Activated naive CD4-positive, alpha-beta T cell treated with anti-CD3 and anti-CD28 coated beads, Interleukin-2, amount 10 ng/mL, durations not matched to agents 7 days and 5 days (primary cell): Measurements from ENCODE around the gene NDUFV2.

Experiments used
- CTCF ChIA-PET: fragments of 350-600 bp; sonication (Branson Sonifier 250); formaldehyde crosslinking; loops from one replicate; lab custom pipeline; 2021; ENCODE audit warnings: antibody characterized with exemption; lab: Charles Lee
- DNase-seq: peaks from one replicate; pipeline ENCODE4 v3.0.0-alpha.2; 2020
- H3K27ac Mint-ChIP-seq: one replicate; pipeline ENCODE4 v1.8.0; 2021; ENCODE audit warnings: mild to moderate bottlenecking, moderate library complexity, mixed read lengths
- H3K27me3 Mint-ChIP-seq: one replicate; pipeline ENCODE4 v1.8.0; 2021; ENCODE audit warnings: mild to moderate bottlenecking, mixed read lengths
- H3K36me3 Mint-ChIP-seq: one replicate; pipeline ENCODE4 v1.8.0; 2021; ENCODE audit warnings: mixed read lengths
- H3K4me1 Mint-ChIP-seq: one replicate; pipeline ENCODE4 v1.8.0; 2021; ENCODE audit warnings: mixed read lengths
- H3K4me3 Mint-ChIP-seq: one replicate; pipeline ENCODE4 v1.8.0; 2021; ENCODE audit warnings: mild to moderate bottlenecking, moderate library complexity, mixed read lengths
- H3K9me3 Mint-ChIP-seq: one replicate; pipeline ENCODE4 v1.8.0; 2021; ENCODE audit warnings: mixed read lengths

NDUFV2 gene

DNA sequence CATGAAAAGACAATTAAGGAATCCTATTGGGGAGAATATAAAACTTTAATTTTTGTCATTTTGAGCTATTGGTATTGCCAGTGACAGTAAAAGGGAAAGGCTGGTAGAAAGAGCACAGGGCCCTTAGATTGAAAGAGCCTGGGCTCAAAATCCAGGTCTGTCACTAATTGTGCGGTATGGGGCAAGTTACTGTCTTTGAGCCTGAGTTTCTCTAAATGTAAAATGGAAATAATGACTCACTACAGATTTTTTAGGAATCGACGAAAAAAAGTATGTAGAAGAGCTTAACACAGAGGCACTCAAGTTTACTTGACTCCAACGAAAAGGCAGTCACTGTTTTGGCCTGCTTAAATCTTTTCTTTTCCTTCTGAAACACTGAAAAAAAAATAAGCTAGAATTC, 7.0 kb downstream of the NDUFV2 start:
- Mint-ChIP-seq H3K4me1 (peaks cover 84% of the 10 kb centered on the region), H3K27me3 (no peaks in the 10 kb centered on the region), H3K27ac (peak overlapping the region; percentile 82), H3K9me3 (no peaks in the 10 kb centered on the region), H3K4me3 (peak overlapping the region; percentile 9), H3K36me3 (peaks cover 70% of the 10 kb centered on the region)
- CTCF ChIA-PET: interaction anchor here (0.7 to 1.7 kb wide), 4 partner anchors 8 to 36 kb away, joined by 3 to 7 read pairs (median 4); no protein-coding TSS in a partner anchor
- DNase-seq: no peak

DNA sequence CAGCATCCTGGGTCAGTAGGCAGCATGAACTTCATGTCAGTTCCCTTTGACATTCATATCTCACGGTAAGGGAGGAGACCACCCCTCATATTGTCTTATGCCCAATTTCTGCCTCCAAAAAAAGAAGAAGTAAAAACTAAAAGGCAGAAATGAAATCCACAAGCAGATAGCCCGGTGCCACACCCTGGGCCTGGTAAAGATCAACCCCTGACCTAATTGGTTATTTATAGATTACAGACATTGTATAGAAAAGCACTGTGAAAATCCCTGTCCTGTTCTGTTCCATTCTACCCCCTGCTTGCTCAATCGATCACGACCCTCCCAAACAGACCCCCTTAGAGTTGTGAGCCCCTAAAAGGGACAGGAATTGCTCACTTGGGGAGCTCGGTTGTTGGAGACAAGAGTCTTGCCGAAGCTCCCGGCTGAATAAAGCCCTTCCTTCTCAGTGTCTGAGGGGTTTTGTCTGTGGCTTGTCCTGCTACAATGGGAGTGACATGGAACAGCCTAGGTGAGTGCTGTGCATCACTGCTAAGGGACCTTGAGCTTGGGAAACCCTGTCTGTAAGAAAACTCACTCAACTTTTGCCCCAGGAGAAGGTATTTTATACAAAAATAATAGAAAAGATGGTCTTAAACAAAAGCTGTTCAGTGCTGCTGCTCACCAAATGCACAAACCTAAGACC, 11.1 kb downstream of the NDUFV2 start:
- no peaks in the 10 kb centered on the region for H3K27me3 Mint-ChIP-seq
- H3K9me3 Mint-ChIP-seq: no peaks in the 10 kb centered on the region
- H3K4me1 Mint-ChIP-seq: peaks cover 84% of the 10 kb centered on the region
- DNase-seq: no peak
- no peak overlapping the region for H3K4me3 Mint-ChIP-seq
- H3K36me3 Mint-ChIP-seq: peaks cover 46% of the 10 kb centered on the region
- CTCF ChIA-PET: interaction anchor here (1.8 kb wide), 1 partner anchor 31 kb away, joined by 6 read pairs; no protein-coding TSS in a partner anchor
- H3K27ac Mint-ChIP-seq: peak overlapping the region; percentile 71

DNA sequence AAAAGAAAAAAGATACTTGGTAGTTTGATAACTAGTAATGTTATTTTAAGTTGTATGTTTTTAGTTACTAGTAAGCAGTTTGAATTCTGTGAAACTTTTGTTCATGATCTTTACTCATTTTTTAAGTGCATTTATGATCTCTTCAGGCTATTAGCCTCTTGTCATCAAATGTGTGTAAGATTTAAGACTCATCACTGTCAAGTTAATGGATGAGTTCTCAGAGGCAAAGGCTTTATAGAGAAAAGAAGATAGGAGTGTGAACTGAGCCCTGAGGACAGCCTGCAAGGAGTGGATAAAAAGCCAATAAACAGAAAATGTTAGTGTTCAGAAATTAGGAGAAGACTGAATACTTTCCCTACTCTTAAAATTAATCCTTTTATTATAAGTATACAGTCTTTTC, 13.5 kb downstream of the NDUFV2 start:
- Mint-ChIP-seq H3K36me3 (peaks cover 43% of the 10 kb centered on the region), H3K4me3 (peak overlapping the region; percentile 50), H3K9me3 (no peaks in the 10 kb centered on the region), H3K27me3 (no peaks in the 10 kb centered on the region), H3K4me1 (peaks cover 82% of the 10 kb centered on the region), H3K27ac (peak overlapping the region; percentile 100)
- CTCF ChIA-PET: interaction anchor here (1.1 to 3.5 kb wide), 4 partner anchors 11 to 42 kb away, joined by 4 to 11 read pairs (median 8); no protein-coding TSS in a partner anchor
- DNase-seq: no peak

DNA sequence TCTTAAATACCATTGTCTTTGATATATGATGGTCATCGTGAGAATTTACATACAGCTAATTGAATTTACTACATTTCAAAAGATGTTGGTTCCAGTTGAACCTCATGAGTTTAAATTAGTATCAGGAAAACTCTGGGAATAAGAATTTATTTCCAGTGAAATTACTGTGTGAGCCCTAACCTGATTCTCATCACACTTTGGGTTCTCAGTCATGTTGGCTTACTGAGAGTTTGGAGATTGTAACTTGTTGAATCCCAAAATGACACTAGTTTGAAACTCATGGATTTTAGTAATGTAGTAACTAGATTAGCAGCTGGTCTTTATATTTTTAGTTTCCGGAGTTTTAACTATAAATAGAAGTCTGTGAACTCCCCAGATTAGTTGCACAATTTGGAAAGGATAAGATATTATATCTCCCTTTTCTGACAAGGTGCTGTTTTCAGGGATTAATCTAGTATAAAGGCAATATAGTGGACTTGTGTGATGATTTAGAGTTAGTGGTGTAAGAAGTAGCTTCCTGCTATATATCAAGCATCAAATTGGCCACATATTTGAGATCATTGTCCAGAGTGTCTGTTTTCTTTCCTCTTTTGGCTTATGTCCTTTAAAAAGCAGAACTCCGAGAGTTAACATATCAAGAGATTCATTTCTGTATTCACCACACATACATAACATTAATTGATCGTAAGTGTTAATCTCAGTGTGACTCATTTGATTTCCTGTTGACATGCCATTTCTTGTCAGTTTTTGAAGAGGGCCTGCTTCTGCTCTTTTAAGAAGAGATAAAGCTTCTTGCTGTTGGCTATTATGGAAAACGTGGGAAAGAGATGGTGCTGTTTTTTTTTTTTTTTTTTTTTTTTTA, 15.7 kb downstream of the NDUFV2 start:
- no peak for DNase-seq
- H3K9me3 Mint-ChIP-seq: no peaks in the 10 kb centered on the region
- H3K27me3 Mint-ChIP-seq: no peaks in the 10 kb centered on the region
- CTCF ChIA-PET: interaction anchor here (0.8 to 3.5 kb wide), 5 partner anchors 9 to 35 kb away, joined by 3 to 11 read pairs (median 7); no protein-coding TSS in a partner anchor
- H3K36me3 Mint-ChIP-seq: peaks cover 38% of the 10 kb centered on the region
- H3K4me1 Mint-ChIP-seq: peaks cover 86% of the 10 kb centered on the region
- peak overlapping the region; percentile 100 for H3K27ac Mint-ChIP-seq
- H3K4me3 Mint-ChIP-seq: peak overlapping the region; percentile 53

DNA sequence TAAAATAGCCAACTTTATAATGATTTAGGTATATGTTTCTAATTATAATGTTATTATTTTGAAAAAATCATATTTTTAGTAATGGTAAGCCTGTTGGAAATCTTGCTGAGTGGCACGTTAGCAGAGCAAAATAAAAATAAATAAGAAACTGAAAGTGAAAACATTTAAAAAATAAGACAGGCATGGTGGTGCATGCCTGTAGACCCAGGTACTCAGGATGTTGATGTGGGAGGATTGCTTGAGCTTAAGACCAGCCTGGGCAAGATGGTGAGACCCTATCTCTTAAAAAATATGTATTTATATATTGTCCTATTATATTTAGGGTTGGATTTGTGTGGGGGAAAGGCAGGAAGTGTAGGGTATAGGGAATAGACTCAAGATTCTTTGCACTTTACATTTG, 18.3 kb downstream of the NDUFV2 start:
- peaks cover 73% of the 10 kb centered on the region for H3K4me1 Mint-ChIP-seq
- CTCF ChIA-PET: no interaction called here
- peaks cover 45% of the 10 kb centered on the region for H3K36me3 Mint-ChIP-seq
- no peaks in the 10 kb centered on the region for H3K27me3 Mint-ChIP-seq
- no peak overlapping the region for H3K4me3 Mint-ChIP-seq
- DNase-seq: peak; percentile 33
- H3K9me3 Mint-ChIP-seq: no peaks in the 10 kb centered on the region
- peak overlapping the region; percentile 66 for H3K27ac Mint-ChIP-seq

DNA sequence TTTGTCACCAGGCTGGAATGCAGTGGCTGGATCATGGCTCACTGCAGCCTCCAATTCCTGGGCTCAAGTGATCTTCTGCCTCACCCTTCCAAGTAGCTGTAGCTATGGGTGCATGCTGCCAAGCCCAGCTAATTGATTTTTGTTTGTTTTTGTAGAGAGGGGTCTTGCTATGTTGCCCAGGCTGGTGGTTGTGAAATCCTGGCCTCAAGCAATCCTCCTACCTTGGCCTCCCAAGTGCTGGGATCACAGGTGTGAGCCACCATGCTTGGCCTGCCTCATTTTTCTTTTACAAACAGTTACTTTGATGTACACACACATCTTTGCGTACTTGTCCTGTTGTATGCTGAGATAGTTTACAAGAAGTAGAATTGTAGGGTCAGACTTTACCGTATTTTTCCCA, 21.0 kb downstream of the NDUFV2 start:
- Mint-ChIP-seq H3K4me3 (no peak overlapping the region), H3K27ac (no peak overlapping the region), H3K9me3 (no peaks in the 10 kb centered on the region), H3K36me3 (peaks cover 52% of the 10 kb centered on the region), H3K27me3 (no peaks in the 10 kb centered on the region), H3K4me1 (peaks cover 51% of the 10 kb centered on the region)
- CTCF ChIA-PET: no interaction called here
- DNase-seq: no peak

DNA sequence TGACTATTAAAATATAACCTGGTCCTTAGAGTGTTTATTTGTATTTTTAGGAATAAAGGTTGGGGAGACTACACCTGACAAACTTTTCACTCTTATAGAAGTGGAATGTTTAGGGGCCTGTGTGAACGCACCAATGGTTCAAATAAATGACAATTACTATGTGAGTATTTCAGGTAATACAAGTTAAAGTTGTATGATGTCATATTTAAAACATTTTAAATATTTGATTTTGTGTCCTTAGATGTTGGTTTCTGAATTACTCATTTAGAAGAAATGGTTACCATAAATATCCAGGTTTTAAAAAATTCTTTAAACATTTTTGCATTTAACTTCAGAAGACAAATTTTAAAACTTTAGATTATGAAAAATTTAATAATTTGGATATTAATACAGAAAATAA, 22.3 kb downstream of the NDUFV2 start:
- Mint-ChIP-seq H3K9me3 (no peaks in the 10 kb centered on the region), H3K4me3 (no peak overlapping the region), H3K4me1 (peaks cover 40% of the 10 kb centered on the region), H3K36me3 (peaks cover 55% of the 10 kb centered on the region), H3K27me3 (no peaks in the 10 kb centered on the region), H3K27ac (no peak overlapping the region)
- CTCF ChIA-PET: interaction anchor here (0.9 kb wide), 1 partner anchor 13 kb away, joined by 5 read pairs; no protein-coding TSS in a partner anchor
- DNase-seq: no peak

DNA sequence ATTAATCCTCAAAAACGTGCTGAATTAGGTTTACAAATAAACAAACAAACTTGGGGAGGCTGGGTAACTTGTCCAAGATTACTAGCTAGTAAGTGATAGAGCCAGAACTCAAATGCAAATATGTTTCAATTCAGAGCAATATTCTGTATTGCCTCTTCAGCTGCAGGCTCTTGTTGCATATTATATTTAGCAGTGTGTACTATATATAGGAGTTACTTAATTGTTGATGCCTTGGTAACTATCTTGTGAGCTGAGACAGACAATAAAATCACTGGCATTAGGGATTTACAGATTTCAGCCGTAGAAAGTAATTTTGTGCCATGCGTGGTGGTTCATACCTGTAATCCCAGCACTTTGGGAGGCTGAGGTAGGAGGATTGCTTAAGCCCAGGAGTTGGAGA, 23.8 kb downstream of the NDUFV2 start:
- H3K4me3 Mint-ChIP-seq: no peak overlapping the region
- H3K4me1 Mint-ChIP-seq: peaks cover 28% of the 10 kb centered on the region
- no peak overlapping the region for H3K27ac Mint-ChIP-seq
- no peak for DNase-seq
- H3K27me3 Mint-ChIP-seq: no peaks in the 10 kb centered on the region
- CTCF ChIA-PET: no interaction called here
- H3K36me3 Mint-ChIP-seq: peaks cover 50% of the 10 kb centered on the region
- no peaks in the 10 kb centered on the region for H3K9me3 Mint-ChIP-seq

DNA sequence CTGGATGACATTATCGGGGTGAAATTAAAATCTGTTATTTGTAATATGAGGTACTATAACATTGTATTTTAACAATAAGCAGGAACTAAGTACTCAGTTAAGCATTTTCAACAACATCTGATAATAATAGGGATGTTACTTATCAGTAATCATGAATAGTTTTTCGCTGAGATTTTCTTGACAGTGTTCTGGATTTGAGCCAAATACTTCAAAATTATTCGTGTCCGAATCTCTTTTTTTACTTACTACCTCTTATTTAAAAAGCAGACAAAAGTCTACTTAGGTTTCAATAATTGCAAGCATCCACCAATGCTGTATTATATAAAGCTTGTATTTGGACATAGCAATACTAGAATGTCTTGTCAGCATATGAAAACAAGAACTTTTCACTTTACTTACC, 27.7 kb downstream of the NDUFV2 start:
- peaks cover 56% of the 10 kb centered on the region for H3K36me3 Mint-ChIP-seq
- no peak for DNase-seq
- no peaks in the 10 kb centered on the region for H3K9me3 Mint-ChIP-seq
- no peaks in the 10 kb centered on the region for H3K27me3 Mint-ChIP-seq
- no peak overlapping the region for H3K27ac Mint-ChIP-seq
- CTCF ChIA-PET: no interaction called here
- H3K4me1 Mint-ChIP-seq: peaks cover 28% of the 10 kb centered on the region
- H3K4me3 Mint-ChIP-seq: no peak overlapping the region

DNA sequence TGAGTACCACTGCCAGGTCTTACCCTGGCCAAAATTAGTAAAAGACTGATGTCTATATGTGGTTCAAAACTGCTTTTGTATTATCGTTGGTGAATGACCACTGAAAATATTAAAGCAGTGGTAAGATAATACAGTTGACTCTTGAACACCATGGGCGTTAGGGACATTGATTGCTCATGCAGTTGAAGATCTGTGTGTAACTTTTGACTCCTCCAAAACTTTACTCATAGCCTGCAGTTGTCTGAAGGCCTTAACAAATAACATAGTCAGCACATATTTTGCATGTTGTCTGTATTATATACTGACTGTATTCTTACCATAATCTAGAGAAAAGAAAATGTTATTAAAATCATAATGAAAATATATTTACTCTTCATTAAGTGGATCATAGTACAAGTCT, 28.3 kb downstream of the NDUFV2 start:
- DNase-seq: no peak
- H3K36me3 Mint-ChIP-seq: peaks cover 55% of the 10 kb centered on the region
- H3K4me3 Mint-ChIP-seq: no peak overlapping the region
- H3K27ac Mint-ChIP-seq: no peak overlapping the region
- CTCF ChIA-PET: interaction anchor here (0.7 kb wide), 1 partner anchor 57 kb away, joined by 4 read pairs; no protein-coding TSS in a partner anchor
- no peaks in the 10 kb centered on the region for H3K9me3 Mint-ChIP-seq
- peaks cover 32% of the 10 kb centered on the region for H3K4me1 Mint-ChIP-seq
- no peaks in the 10 kb centered on the region for H3K27me3 Mint-ChIP-seq

DNA sequence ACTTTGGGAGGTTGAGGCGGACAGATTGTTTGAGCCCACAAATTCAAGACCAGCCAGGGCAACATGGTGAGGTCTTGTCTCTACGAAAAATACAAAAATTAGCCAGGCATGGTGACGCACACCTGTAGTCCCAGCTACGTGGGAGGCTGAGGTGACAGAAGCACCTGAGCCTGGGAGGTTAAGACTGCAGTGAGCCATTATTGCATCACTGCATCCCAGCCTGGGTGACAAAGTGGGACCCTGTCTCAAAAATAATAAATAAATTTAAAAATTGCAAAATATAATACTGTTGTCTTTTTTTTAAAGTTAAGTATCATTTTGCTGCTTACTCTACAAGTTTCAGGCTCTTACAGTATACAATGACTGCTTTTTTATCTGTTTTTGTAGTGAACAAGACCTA, 30.1 kb downstream of the NDUFV2 start:
- H3K27ac Mint-ChIP-seq: no peak overlapping the region
- CTCF ChIA-PET: no interaction called here
- peaks cover 31% of the 10 kb centered on the region for H3K4me1 Mint-ChIP-seq
- H3K36me3 Mint-ChIP-seq: peaks cover 50% of the 10 kb centered on the region
- H3K4me3 Mint-ChIP-seq: no peak overlapping the region
- DNase-seq: no peak
- H3K9me3 Mint-ChIP-seq: no peaks in the 10 kb centered on the region
- peaks cover 7% of the 10 kb centered on the region for H3K27me3 Mint-ChIP-seq

DNA sequence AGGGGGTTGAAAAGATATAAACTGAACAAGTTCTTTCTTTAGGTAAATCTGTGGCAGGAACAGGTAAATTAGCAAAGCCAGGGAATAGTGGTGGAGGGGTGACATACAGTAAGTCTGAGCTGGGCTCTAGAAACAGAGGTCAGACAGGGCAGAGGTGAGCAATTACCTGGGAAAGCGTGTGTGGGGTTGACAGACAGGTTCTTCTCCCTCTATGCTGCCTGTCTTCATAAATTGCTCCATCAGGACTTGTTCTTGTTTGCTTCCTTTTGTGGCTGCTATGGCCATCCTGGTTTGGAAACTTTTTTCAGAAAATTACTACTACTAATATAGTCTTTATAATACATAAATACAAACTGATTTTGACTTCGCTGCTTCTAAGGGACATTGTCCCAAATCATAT, 30.7 kb downstream of the NDUFV2 start:
- peaks cover 34% of the 10 kb centered on the region for H3K4me1 Mint-ChIP-seq
- CTCF ChIA-PET: no interaction called here
- no peak for DNase-seq
- peaks cover 7% of the 10 kb centered on the region for H3K27me3 Mint-ChIP-seq
- peak overlapping the region; percentile 24 for H3K27ac Mint-ChIP-seq
- H3K4me3 Mint-ChIP-seq: no peak overlapping the region
- peaks cover 48% of the 10 kb centered on the region for H3K36me3 Mint-ChIP-seq
- no peaks in the 10 kb centered on the region for H3K9me3 Mint-ChIP-seq

DNA sequence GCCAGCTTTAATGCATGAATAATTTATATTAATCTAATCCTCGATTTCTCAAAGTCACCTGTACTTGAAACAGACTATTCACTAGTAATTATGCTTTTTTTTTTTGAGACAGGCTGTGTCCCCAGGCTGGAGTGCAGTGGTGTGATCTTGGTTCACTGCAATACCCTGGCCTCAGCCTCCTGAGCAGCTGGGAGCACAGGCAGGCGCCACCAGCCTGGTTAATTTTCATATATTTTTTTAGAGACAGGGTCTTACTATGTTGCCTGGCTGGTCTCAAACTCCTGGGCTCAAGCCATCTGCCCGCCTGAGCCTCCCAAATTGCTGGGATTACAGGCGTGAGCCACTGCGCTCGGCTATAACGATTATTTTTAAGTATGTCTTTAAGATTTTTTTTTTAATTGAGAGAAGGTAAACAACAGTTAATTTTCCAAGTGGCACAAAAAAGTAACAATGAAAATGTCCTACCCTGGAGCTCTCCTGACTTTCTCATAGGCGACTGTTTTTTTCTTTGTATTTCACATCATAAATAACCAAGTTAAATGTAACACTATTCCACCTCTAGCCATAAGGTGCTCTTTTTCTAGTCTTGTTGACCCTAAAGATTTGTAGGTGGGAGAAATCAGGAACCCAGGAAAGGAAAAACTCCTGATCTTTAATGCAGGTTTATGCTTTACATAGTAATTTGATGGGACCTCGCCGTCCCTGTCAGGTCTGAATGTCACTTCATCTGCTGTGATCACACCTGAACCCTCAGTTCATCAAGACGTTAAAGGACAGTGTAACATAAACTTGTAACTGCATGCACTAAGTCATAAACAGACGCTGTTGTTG, 32.8 kb downstream of the NDUFV2 start:
- Mint-ChIP-seq H3K27ac (peak overlapping the region; percentile 100), H3K9me3 (no peaks in the 10 kb centered on the region), H3K4me1 (peaks cover 49% of the 10 kb centered on the region), H3K27me3 (peaks cover 7% of the 10 kb centered on the region), H3K4me3 (peak overlapping the region; percentile 96), H3K36me3 (peaks cover 39% of the 10 kb centered on the region)
- no peak for DNase-seq
- CTCF ChIA-PET: interaction anchor here (0.7 to 1.4 kb wide), 5 partner anchors 32 to 538 kb away, joined by 3 to 7 read pairs (median 3); no protein-coding TSS in a partner anchor
